Left cardiac atrium (tissue), 4 donors: Measurements from ENCODE around the gene SPATS1. TPM values are rescaled to one million over a fixed set of nuclear protein-coding genes. Genes with fewer than 3 reads are reported as not detected.
"Not testable (repeated sequence)": the region's sequence is repeated elsewhere in the genome, so short reads cannot be mapped to it uniquely, and the experiment has no call there.

Experiments used
- ATAC-seq, 2 donors: fragments of 200-7000 bp; cut with Tn5 transposase; one replicate each; pipeline ENCODE4 v1.9.1; 2020; ENCODE audit warnings: mild to moderate bottlenecking in 2 of 2, moderate library complexity in 2 of 2
- DNase-seq: peaks from one replicate; pipeline ENCODE4 v3.0.0-alpha.2; 2020
- intact Hi-C, 2 donors: fragments of 100-400 bp; cut with DNase I; formaldehyde crosslinking; loops; one replicate each; pipeline versions ENCODE4 v1.14.1 to v1.15.1; 2022 to 2023
- total RNA-seq, 2 donors: library from RNA; stranded (reverse); fragmentation: NEBNext Ultra II Directional; extraction: Animal tissue kit (Norgen Biotek cat#: 25700); gene quantifications; one replicate each; pipeline ENCODE4 v1.2.1, GENCODE V29; 2021
- donor health status: DM: no; HTN: yes; CAD: no.
- donor health status: DM: no; HTN: yes; CAD: no; lungs with severe emphysema.
- donor health status: DM: yes; HTN: yes; CAD: no.
- donor health status: Dilated cardiomyopathy.

SPATS1 gene
- total RNA-seq, 2 donors from 2014 or later, result not detected

DNA sequence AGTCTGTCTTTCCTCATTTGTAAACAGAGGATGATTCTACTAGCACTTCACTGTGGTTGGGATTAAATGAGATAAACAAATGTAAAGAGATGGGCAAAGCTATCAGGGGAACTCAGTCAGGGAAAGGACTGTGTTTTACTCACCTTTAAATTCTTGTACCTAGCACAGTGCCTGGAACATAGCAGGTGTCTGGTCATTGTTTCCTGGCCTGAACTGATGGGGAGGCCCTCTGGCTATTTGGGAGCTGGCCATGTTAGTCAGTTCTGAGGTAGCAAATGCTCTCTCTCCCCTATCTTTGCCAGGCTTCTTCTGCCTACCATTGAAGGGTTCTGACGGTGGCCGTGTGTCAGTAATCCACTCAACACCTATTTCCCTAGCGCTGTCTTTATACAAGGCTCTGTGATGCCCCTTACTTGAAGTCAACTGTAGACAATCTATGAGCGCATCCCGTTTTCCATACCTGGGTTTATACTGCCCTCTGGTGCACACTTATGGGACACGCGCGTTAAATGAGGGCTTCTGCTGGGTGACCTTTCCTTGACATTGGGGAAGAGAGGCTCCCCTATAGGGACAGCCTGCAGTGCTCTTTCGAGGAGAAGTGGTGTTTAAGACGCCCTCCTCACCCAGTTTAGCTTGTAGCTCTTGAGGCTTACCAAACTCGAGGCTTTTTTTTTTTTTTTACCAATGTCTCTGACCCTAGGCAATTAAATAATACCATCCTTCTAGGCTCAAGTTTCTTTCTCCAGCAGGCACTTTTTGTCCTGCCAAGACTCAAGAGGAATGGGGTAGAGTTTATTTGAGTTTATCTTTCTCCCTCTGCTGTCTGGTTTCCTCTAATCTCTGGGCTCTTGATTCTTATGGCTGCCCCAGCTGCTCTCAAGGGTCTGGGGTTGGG, 4.0 kb upstream of the SPATS1 start:
- intact Hi-C loops, result loop anchor here (2.0 to 10.0 kb wide), 4 partner anchors 70 to 241 kb away; partner anchors contain the start of gene CAPN11 (in 1 of the 2)
- ATAC-seq (peak; percentile 61 to 77), DNase-seq (peak; percentile 38)

DNA sequence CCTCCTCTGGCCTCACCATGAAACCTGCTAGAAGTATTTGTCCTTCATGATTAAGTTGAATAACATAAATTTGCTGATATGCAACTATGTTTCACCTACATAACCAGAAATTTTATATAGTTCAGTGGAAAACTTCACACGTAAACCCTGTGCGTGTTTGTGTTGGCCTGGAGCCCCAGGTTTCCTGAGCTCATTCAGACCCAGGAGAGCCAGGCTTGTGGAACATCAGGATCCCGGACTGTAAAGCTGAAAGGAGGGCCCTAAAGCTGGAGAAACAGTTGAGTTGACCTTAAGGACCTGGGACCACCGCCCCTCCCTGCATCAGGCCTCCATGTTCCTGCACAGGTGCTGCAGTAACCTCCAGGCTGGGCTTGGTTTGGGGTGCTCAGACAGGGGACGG, 3.1 kb upstream of the SPATS1 start:
- ATAC-seq, result no peak
- intact Hi-C loops, result loop anchor here (2.0 to 10.0 kb wide), 4 partner anchors 70 to 242 kb away; partner anchors contain the start of gene CAPN11 (in 1 of the 2)
- peak; percentile 37 for DNase-seq

DNA sequence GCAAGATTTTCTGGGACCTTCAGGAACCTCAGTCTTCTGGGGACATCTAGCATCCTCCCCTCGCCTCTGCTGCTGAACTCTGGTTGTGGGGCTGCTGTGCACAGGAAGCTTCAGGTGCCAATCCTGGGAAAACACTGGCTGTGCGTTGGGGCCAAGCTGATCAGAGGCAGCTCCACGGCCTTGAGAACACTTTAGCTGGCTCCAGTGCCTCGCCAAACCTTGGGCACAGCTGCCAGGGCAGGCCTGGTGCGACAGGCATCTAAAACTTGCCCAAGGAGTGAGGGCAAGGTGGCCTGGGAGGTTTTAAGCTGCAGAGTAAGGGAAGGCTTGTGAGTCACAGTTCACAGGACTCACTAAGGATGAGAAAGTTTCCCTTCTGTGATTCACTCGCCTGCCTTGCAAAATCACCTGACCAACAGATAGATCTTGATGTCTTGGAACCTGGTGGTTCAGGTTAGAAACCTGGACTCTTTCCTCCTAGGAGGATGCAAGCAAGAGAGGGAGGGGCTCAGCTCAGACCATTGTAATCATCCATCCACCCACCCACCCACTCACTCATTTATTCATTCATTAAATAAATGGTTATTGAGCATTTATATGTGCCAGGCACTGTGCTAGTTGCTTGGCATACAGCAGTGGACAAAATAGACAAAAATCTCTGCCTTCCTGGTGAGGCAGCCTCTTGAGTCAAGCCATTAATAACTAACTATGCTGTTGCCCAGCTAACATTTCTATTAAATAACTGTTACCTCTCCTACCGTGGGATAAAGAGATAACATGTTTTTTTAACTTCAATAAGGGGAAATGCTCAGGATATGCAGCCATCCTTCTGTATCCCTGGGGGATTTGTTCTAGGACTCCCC, 2.5 kb upstream of the SPATS1 start:
- DNase-seq (no peak), ATAC-seq (no peak)
- intact Hi-C loops, result loop anchor here (2.0 to 10.0 kb wide), 4 partner anchors 71 to 243 kb away; partner anchors contain the start of gene CAPN11 (in 1 of the 2)

DNA sequence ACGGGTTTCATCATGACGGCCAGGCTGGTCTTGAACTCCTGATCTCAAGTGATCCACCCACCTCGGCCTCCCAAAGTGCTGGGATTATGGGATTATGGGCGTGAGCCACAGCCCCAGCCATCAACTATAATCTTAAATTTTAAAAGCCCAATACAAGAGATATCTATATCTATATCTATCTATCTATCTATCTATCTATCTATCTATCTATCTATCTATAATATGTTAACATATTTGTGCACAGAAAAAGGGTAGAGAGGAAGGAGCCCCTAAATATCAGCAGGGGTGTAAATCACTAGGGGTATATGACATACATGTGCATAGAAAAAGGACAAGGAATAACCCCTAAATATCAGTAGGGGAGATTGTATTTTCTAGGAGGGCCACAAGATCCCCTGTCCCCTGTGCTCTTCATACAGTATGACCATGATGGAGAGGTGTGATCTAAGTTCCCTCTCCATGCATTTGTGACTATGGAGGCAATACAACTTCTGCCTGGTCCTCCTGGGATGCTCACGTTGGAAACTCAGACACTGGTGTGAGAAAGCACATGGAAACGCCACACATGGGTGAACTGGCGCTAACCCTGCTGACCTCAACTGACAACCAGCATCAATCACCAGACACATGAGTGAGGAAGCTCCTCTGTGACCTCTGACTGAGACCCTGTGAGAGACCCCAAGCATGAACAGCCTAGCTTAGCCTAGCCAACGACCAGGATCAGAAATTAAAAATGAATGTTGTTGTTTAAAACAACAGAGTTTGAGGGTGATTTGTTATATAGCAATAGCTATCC, 1.2 kb upstream of the SPATS1 start:
- intact Hi-C loops, result no loop called here
- ATAC-seq (no peak), DNase-seq (no peak)

DNA sequence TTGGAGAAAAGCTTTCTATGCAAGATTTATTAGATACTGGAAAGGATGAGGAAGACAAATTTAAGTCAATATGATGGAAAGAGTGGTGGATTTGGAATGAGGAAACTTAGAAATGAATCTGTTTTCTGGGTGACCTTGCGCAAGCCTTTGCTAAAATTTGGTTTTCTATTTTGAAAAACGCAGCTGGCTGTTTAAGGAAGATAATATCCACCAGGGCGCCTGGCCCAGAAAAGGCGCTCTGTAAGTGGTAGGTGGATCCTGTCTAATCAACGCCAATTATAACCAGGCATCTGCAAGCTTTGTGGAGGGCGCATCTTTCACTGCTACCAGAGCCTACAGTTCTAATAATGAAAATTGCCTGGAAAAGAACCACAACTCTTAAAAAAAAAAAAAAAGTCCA, 398 bp upstream of the SPATS1 start:
- intact Hi-C loops, result no loop called here

DNA sequence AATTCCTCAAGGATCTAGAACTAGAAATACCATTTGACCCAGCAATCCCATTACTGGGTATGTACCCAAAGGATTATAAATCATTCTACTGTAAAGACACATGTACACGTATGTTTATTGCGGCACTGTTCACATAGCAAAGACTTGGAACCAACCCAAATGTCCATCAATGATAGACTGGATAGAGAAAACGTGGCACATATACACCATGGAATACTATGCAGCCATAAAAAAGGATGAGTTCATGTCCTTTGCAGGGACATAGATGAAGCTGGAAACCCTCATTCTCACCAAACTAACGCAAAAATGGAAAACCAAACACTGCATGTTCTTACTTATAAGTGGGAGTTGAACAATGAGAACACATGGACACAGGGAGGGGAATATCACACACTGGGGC, 4.4 kb downstream of the SPATS1 start:
- intact Hi-C loops, ATAC-seq: not testable (repeated sequence)

More for the DNA sequence above, 398 bp upstream of the SPATS1 start:
- DNase-seq, result no peak
- peak; percentile 44 to 53 for ATAC-seq

DNA sequence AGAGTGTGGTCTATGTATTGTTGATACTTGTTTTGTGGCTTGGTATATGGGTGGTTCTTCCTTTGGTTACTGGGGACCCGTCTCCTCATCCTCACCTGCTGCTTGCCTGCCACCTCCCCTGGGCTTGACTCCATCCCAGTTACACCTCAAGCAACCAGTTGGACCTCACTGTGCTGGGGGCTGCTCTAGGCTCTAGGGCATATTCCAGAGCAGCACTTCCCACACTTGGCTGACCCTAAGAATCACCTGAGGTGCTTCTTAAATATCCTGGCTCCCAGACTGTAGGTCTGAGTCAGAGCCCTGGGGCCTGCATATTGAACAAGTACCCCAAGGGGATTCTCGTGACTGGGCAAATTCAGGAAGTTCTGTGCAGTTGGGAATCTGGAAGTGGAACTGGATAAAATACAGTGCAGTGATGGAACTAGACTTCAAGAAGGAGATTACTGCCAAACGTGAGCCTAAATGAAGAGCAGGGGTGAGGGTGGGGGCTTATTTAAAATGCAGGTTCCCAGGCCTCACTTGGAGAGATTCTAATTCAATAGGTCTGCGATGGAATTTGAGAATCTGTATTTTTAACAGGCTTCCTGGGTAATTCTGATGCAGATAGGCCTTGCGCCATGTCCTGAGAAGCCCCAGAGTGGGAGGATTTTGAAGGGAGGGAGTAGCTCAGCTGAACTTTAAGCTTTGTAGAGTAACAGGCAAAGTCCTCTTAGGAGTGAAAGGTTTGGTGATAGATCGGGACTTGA, 7.6 kb downstream of the SPATS1 start:
- ATAC-seq (no peak), DNase-seq (no peak)
- intact Hi-C loops, result no loop called here

More for the DNA sequence above, 4.4 kb downstream of the SPATS1 start:
- not testable (repeated sequence) for DNase-seq

DNA sequence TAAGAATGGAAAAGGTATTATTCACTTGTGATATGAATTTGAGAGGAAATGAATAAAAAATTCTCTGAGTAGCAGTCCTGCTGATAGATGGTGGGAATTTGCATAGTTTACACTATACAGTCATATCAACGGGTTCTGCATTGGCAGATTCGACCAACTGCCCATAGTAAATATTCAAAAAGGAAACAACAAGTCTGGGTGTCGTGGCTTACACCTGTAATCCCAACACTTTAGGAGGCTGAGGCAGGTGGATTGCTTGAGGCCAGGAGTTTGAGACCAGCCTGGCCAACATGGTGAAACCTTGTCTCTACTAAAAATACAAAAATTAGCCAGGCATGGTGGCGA, 8.2 kb downstream of the SPATS1 start:
- intact Hi-C loops, ATAC-seq, DNase-seq: not testable (repeated sequence)

DNA sequence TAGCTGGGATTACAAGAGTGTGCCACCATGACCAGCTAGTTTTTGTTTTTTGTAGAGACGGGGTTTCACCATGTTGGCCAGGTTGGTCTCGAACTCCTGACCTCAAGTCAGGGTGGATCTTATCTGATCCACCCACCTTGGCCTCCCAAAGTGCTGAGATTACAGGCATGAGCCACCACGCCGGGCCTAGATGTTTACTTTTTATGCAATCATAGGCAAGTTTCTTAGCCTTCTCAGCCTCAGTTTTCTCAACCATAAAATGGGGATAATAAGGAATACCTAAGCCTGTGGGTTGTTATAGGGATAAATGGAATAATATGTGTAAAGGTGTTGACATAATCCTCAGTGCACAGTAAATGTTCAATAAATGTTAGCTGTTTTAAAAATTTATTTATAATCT, 9.8 kb downstream of the SPATS1 start:
- DNase-seq (no peak), ATAC-seq (no peak)
- intact Hi-C loops, result no loop called here

DNA sequence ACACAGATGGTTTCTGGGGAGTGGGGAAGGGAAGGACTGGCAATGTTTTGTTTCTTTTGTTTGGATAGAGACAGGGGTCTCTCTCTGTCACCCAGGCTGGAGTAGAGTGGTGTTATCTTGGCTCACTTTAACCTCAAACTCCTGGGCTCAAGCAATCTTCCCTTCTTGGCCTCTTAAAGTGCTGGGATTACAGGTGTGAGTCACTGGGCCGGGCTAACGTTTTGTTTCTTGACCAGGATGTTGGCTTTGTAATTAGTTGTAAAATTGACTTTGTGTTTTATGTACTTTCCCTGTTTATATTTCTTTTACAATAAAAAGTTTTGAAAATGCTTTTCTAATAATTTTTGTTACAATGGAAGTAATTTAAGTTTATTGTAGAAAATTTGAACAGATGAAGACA, 10.9 kb downstream of the SPATS1 start:
- no peak for ATAC-seq
- intact Hi-C loops, result no loop called here
- no peak for DNase-seq

DNA sequence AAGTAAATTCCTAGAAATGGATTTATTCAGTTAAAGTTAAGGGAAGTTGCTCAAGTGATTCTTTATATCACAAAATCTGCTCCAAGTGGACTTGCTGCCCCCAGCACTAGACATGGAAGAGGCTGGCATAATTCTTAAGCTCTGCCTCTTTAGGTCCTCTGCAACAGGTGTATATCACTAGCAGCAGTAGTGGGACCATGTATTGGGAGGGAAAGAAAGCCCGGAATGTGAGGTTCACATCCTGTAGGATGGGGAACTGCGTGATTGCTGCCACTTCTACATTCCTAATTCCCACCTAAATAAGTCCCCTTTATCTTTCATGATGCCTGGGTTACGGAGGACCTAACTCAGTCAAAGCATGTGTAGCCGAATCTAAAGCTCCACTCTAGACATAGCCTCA, 13.2 kb downstream of the SPATS1 start:
- DNase-seq (no peak), ATAC-seq (no peak)
- intact Hi-C loops, result no loop called here

DNA sequence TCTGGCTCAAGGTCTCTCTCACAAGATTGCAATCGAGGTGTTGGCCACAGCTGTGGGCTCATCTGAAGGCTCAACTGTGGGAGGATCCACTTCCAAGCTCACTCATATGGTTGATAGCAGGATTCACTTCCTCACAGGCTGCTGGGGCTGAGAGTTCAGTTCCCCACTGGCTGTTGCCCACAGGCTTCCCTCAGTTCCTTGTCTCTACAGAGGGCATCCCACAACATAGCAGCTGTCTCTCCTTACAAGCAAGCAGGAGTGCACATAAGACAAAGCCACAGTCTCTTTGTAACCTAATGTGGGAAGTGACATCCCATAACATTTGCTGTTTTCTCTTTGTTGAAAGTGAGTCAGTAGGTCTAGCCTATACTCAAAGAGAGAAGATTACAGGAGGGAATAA, 14.0 kb downstream of the SPATS1 start:
- intact Hi-C loops, result no loop called here
- DNase-seq, result no peak
- ATAC-seq, result no peak

DNA sequence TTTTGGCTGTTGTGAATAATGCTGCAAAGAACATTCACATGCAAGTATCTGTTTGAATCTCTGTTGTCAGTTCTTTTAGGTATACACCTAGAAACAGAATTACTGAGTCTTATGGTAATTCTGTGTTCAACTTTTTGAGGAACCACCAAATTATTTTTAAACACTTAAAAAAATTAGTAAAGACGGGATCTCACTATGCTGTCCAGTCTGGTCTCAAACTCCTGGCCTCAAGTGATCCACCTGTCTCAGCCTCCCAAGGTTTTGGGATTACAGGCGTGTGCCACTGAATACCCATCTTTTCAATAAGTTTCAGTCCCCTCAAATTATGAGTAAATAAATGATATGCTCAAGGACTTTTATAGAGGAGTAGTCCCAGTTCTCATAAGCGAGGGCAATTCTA, 17.5 kb downstream of the SPATS1 start:
- DNase-seq, result no peak
- no peak for ATAC-seq
- intact Hi-C loops, result no loop called here

DNA sequence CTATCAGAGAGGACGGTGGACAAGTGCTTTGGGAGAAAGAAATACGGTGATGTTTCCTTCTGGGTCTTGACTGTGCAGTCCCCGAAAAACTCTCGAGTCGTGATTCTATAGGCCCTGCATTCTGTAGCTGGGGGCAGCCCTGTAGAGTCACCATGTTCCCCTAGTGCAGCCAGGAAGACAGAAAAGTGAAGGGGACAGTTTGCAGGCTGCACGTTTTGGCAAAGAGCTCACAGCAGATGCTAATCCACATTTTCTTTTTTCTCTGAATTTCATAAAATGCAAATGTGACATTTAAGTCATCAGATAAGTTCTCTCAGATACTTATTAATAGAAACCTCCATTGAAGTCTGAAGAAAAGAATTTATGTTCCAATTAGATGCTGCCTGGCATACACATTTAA, 19.5 kb downstream of the SPATS1 start:
- intact Hi-C loops, result no loop called here
- ATAC-seq, result no peak
- DNase-seq, result no peak

DNA sequence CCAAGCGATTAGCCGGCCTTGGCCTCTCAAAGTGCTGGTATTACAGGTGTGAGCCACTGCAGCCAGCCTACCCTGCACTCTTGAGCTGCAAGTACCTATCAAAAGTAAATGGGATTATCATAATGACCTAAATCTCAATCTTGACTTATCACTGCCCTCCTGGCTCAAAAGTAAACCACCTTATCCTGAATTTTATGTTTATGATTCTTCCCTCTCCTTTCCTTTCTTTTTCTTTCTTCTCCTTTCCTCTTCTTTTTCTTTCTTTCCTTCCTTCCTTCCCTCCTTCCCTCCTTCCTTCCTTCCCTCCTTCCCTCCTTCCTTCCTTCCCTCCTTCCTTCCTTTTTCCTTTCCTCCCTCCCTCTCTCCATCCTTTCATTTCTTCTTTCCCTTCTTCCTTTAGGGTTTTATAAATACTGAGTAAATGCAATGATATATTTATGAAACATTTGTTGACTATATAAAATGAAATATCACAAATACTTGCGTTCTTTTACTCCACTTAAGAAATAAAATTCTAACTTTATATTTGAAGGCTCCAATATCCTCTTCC, 21.0 kb downstream of the SPATS1 start:
- no peak for ATAC-seq
- DNase-seq, result no peak
- intact Hi-C loops, result no loop called here

DNA sequence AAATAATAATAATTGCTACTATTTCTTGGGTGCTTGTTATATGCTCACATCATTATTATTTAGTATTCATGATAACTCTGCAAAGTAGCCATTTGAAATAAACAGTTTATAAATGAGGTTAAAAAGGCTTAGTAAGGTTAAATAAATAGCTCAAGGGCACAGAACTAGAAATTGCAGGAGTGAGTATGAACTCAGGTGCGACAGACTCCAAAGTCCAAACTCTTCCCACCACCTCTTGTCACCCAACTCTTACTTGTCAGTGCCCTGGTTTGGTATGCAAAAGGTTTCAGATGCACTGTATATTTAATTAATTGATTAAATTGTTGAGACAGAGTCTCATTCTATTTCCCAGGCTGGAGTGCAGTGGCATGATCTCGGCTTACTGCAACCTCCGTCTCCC, 24.3 kb downstream of the SPATS1 start:
- no peak for ATAC-seq
- DNase-seq, result no peak
- intact Hi-C loops, result no loop called here

DNA sequence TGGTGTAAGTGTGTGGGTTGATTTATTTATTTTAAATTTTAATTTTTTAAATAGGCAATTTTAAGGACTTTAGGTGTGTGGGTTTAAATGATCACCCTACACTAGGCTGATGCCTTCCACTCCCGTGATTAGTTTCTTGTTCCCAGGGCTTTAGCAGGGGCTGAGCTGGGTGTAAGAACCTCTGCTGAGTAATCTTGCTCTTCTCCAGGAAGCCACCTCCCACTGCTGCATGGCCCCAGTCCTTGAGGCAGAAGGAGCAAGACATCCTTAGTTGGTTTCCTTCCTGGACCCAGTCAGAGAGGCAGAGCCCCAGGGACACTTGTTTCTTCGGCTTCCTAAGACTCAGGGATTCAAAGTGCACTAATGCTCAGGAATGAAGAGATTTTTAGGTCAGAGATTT, 25.2 kb downstream of the SPATS1 start:
- DNase-seq, result no peak
- no peak for ATAC-seq
- intact Hi-C loops, result no loop called here

DNA sequence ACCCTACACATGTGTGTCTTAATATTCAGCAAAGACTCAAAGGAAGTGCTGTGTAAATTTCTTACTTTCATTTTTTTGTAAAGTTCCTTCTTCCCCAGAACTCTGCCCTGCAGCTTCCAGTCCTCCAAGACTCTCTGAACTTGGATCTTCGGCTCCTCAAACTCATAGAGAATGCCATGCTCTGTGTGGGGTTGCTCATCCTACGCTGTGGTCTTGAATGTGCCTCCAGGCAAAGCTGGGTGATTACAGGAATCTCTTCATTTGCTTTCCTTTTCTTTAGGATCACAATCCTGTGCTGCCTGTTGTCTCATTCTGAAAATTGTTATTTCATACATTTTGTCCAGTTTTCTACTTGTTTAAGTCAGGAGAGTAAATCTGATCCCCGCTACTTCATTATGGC, 30.6 kb downstream of the SPATS1 start:
- DNase-seq (no peak), ATAC-seq (no peak)
- intact Hi-C loops, result no loop called here
